WTC11 (cell line): ENCODE results near the gene CHRM3.

Experiments
- CBFB ChIP-seq: sonication (generic); formaldehyde crosslinking; IDR thresholded peaks from 2 replicates; pipeline ENCODE4 v1.8.1; 2022; ENCODE audit warnings: mild to moderate bottlenecking, low read depth, missing genetic modification reagents
- ESRRA ChIP-seq: sonication (generic); formaldehyde crosslinking; IDR thresholded peaks from 2 replicates; pipeline ENCODE4 v1.8.1; 2022; ENCODE audit warnings: mild to moderate bottlenecking, missing genetic modification reagents, borderline replicate concordance
- FOXJ3 ChIP-seq: sonication (generic); formaldehyde crosslinking; IDR thresholded peaks from 2 replicates; pipeline ENCODE4 v1.9.0; 2021; ENCODE audit warnings: missing genetic modification reagents, mild to moderate bottlenecking, borderline replicate concordance
- JUN ChIP-seq: sonication (generic); formaldehyde crosslinking; IDR thresholded peaks from 2 replicates; pipeline ENCODE4 v1.8.0; 2023; ENCODE audit warnings: mild to moderate bottlenecking, missing genetic modification reagents
- MYBL2 ChIP-seq: sonication (generic); formaldehyde crosslinking; IDR thresholded peaks from 2 replicates; pipeline ENCODE4 v1.8.1; 2023; ENCODE audit warnings: mild to moderate bottlenecking, moderate library complexity, missing genetic modification reagents
- NR1H2 ChIP-seq: sonication (generic); formaldehyde crosslinking; IDR thresholded peaks from 2 replicates; pipeline ENCODE4 v1.9.0; 2021; ENCODE audit warnings: mild to moderate bottlenecking, moderate library complexity, missing genetic modification reagents
- NR3C1 ChIP-seq: sonication (generic); formaldehyde crosslinking; conservative IDR thresholded peaks from 2 replicates; pipeline ENCODE4 v1.8.1; 2023; ENCODE audit warnings: low read depth, mild to moderate bottlenecking, missing genetic modification reagents
- RELA ChIP-seq: sonication (generic); formaldehyde crosslinking; IDR thresholded peaks from 2 replicates; pipeline ENCODE4 v1.8.1; 2022; ENCODE audit warnings: missing genetic modification reagents, mild to moderate bottlenecking, borderline replicate concordance
- TCF7 ChIP-seq: sonication (generic); formaldehyde crosslinking; IDR thresholded peaks from 2 replicates; pipeline ENCODE4 v1.8.0; 2022; ENCODE audit warnings: mild to moderate bottlenecking, low read depth, missing genetic modification reagents, moderate library complexity
- USF2 ChIP-seq: sonication (generic); formaldehyde crosslinking; IDR thresholded peaks from 2 replicates; pipeline ENCODE4 v1.8.1; 2023; ENCODE audit warnings: mild to moderate bottlenecking, missing genetic modification reagents, moderate library complexity
- ZNF263 ChIP-seq: sonication (generic); formaldehyde crosslinking; IDR thresholded peaks from 2 replicates; pipeline ENCODE4 v1.8.1; 2022; ENCODE audit warnings: low read depth, mild to moderate bottlenecking, moderate library complexity, missing genetic modification reagents
- TF ChIP-seq, protein P1 (sequence below): fragments of 200-600 bp; IDR thresholded peaks from 2 replicates; pipeline ENCODE4 v1.8.0; 2022; ENCODE audit warnings: antibody characterized with exemption
- TF ChIP-seq, protein P2 (sequence below): sonication (generic); formaldehyde crosslinking; IDR thresholded peaks from 2 replicates; pipeline ENCODE4 v1.8.1; 2023; ENCODE audit warnings: mild to moderate bottlenecking, missing genetic modification reagents
- TF ChIP-seq, protein P3 (sequence below): sonication (generic); formaldehyde crosslinking; IDR thresholded peaks from 2 replicates; pipeline ENCODE4 v1.8.0; 2022; ENCODE audit warnings: mild to moderate bottlenecking, missing genetic modification reagents

GRCh38 chr1:239361403-239361802, 25.0 kb upstream of the CHRM3 start:
- TF ChIP-seq NR1H2 (CRISPR knock-in tag), result no peak
- no peak for TF ChIP-seq RELA (CRISPR knock-in tag)
- no peak for TF ChIP-seq MYBL2 (CRISPR knock-in tag)
- TF ChIP-seq CBFB, result no peak
- no peak for TF ChIP-seq FOXJ3 (CRISPR knock-in tag)
- TF ChIP-seq, protein P1, sequence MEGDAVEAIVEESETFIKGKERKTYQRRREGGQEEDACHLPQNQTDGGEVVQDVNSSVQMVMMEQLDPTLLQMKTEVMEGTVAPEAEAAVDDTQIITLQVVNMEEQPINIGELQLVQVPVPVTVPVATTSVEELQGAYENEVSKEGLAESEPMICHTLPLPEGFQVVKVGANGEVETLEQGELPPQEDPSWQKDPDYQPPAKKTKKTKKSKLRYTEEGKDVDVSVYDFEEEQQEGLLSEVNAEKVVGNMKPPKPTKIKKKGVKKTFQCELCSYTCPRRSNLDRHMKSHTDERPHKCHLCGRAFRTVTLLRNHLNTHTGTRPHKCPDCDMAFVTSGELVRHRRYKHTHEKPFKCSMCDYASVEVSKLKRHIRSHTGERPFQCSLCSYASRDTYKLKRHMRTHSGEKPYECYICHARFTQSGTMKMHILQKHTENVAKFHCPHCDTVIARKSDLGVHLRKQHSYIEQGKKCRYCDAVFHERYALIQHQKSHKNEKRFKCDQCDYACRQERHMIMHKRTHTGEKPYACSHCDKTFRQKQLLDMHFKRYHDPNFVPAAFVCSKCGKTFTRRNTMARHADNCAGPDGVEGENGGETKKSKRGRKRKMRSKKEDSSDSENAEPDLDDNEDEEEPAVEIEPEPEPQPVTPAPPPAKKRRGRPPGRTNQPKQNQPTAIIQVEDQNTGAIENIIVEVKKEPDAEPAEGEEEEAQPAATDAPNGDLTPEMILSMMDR, result no peak
- no peak for TF ChIP-seq JUN (CRISPR knock-in tag)
- TF ChIP-seq ESRRA (CRISPR knock-in tag), result no peak
- TF ChIP-seq, protein P2, sequence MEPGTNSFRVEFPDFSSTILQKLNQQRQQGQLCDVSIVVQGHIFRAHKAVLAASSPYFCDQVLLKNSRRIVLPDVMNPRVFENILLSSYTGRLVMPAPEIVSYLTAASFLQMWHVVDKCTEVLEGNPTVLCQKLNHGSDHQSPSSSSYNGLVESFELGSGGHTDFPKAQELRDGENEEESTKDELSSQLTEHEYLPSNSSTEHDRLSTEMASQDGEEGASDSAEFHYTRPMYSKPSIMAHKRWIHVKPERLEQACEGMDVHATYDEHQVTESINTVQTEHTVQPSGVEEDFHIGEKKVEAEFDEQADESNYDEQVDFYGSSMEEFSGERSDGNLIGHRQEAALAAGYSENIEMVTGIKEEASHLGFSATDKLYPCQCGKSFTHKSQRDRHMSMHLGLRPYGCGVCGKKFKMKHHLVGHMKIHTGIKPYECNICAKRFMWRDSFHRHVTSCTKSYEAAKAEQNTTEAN (CRISPR knock-in tag), result no peak
- no peak for TF ChIP-seq USF2 (CRISPR knock-in tag)
- TF ChIP-seq TCF7 (CRISPR knock-in tag), result no peak
- no peak for TF ChIP-seq NR3C1
- TF ChIP-seq ZNF263 (CRISPR knock-in tag), result no peak
- TF ChIP-seq, protein P3, sequence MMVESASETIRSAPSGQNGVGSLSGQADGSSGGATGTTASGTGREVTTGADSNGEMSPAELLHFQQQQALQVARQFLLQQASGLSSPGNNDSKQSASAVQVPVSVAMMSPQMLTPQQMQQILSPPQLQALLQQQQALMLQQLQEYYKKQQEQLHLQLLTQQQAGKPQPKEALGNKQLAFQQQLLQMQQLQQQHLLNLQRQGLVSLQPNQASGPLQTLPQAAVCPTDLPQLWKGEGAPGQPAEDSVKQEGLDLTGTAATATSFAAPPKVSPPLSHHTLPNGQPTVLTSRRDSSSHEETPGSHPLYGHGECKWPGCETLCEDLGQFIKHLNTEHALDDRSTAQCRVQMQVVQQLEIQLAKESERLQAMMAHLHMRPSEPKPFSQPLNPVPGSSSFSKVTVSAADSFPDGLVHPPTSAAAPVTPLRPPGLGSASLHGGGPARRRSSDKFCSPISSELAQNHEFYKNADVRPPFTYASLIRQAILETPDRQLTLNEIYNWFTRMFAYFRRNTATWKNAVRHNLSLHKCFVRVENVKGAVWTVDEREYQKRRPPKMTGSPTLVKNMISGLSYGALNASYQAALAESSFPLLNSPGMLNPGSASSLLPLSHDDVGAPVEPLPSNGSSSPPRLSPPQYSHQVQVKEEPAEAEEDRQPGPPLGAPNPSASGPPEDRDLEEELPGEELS (CRISPR knock-in tag), result no peak
